ENCODE results near the gene UTP25.

- no peak for TF ChIP-seq CTCF (IDR thresholded peaks at IDR 0.05)
- TF ChIP-seq EZH2 (IDR thresholded peaks at IDR 0.05): no peak
- no peak for TF ChIP-seq EZH2phosphoT487 (IDR thresholded peaks at IDR 0.05)
Measured at GRCh38 chr1:209854196-209854595, 26.4 kb downstream of the UTP25 start.

Measured in neural progenitor cell (in vitro differentiated cells).